ENCODE measurements around the gene MAN1A1.

MAN1A1 gene

GRCh38 chr6:119192200-119192599 is 157.4 kb downstream of the MAN1A1 start:
- no peak overlapping the region for H3K4me2 ChIP-seq (ENCODE audit: low read depth, low read length, poor library complexity, severe bottlenecking)
- H3K4me3 ChIP-seq (ENCODE audit: low read length, poor library complexity, severe bottlenecking), result no peak overlapping the region
- no peaks in the 10 kb centered on the region for H3K9me2 ChIP-seq (replicated peaks; ENCODE audit: low read depth, low read length)
- no peaks in the 10 kb centered on the region for H4K20me1 ChIP-seq (ENCODE audit: insufficient read depth, low read length, poor library complexity, severe bottlenecking)
- no peak overlapping the region for H3K9ac ChIP-seq (ENCODE audit: low read depth, low read length, poor library complexity, severe bottlenecking)
- peaks cover 13% of the 10 kb centered on the region; the same call in 1 of the 2 replicates for H3K36me3 ChIP-seq (ENCODE audit: insufficient read depth, low read length)
- no peaks in the 10 kb centered on the region for H3F3A ChIP-seq (ENCODE audit: low read depth)
- no peaks in the 10 kb centered on the region for H3K9me3 ChIP-seq (ENCODE audit: insufficient read depth, low read depth, low read length)
- no peak for TF ChIP-seq EZH2phosphoT487 (IDR thresholded peaks at IDR 0.05; ENCODE audit: borderline replicate concordance)
- TF ChIP-seq CTCF (conservative IDR thresholded peaks at IDR 0.05; ENCODE audit: low read length), result no peak
- H3K79me2 ChIP-seq (ENCODE audit: insufficient read depth, low read length), result no peaks in the 10 kb centered on the region
- H3K4me1 ChIP-seq (ENCODE audit: insufficient read depth, low read length, poor library complexity, severe bottlenecking), result peaks cover 38% of the 10 kb centered on the region
- no peak overlapping the region for H2AFZ ChIP-seq (ENCODE audit: low read length)
- H3K27me3 ChIP-seq (ENCODE audit: insufficient read depth, low read length, poor library complexity, severe bottlenecking), result no peaks in the 10 kb centered on the region

DNA sequence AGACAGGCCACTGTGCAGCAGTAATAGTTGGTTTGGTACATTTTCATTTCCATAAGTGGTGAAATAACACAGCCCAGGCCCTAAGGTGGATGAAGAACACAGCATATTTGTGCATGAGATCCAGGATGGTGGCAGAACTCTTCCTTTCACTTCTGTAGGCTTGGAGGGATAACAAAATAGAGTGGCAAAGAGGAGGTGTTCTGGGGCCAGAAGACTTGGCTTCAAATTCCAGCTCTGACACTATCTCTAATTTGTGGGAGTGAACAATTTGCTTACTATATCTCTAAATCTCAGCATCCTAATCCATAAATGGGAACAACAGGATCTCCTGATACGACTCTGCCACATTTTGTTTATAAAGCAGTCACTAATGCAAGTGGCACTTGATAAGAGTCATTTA is 159.4 kb downstream of the MAN1A1 start:
- no peaks in the 10 kb centered on the region for H4K20me1 ChIP-seq (ENCODE audit: insufficient read depth, low read length, poor library complexity, severe bottlenecking)
- peaks cover 13% of the 10 kb centered on the region; the same call in 1 of the 2 replicates for H3K36me3 ChIP-seq (ENCODE audit: insufficient read depth, low read length)
- H3K4me1 ChIP-seq (ENCODE audit: insufficient read depth, low read length, poor library complexity, severe bottlenecking), result peaks cover 28% of the 10 kb centered on the region
- TF ChIP-seq CTCF (conservative IDR thresholded peaks at IDR 0.05; ENCODE audit: low read length), result no peak
- no peak for TF ChIP-seq EZH2phosphoT487 (IDR thresholded peaks at IDR 0.05; ENCODE audit: borderline replicate concordance)
- no peak overlapping the region for H3K4me3 ChIP-seq (ENCODE audit: low read length, poor library complexity, severe bottlenecking)
- no peaks in the 10 kb centered on the region for H3K9me3 ChIP-seq (ENCODE audit: insufficient read depth, low read depth, low read length)
- H3K79me2 ChIP-seq (ENCODE audit: insufficient read depth, low read length), result no peaks in the 10 kb centered on the region
- no peak overlapping the region for H3K4me2 ChIP-seq (ENCODE audit: low read depth, low read length, poor library complexity, severe bottlenecking)
- H2AFZ ChIP-seq (ENCODE audit: low read length), result no peak overlapping the region
- no peak overlapping the region for H3K9ac ChIP-seq (ENCODE audit: low read depth, low read length, poor library complexity, severe bottlenecking)
- H3K9me2 ChIP-seq (replicated peaks; ENCODE audit: low read depth, low read length), result no peaks in the 10 kb centered on the region
- H3F3A ChIP-seq (ENCODE audit: low read depth), result no peaks in the 10 kb centered on the region
- no peaks in the 10 kb centered on the region for H3K27me3 ChIP-seq (ENCODE audit: insufficient read depth, low read length, poor library complexity, severe bottlenecking)

DNA sequence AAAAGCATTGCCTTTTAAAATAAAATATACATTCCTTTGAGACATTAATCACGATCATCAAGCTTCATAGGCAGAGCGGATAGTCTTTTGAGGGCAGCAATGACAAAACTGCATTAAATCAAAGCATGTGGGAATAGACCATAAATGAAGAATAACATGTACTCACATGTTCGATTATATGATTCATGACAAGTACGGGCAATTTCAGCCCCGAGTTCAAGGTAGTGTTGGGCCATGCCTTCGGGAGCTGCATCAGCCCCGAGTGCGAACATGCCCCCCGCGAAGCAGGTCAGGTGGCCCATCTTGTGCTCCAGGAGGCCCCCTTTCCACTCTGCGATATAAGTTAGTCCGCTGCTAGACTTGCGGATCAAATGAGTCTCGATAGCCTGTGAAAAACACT is 160.1 kb downstream of the MAN1A1 start:
- Histone ChIP-seq H3K4me1 (ENCODE audit: insufficient read depth, low read length, poor library complexity, severe bottlenecking) (peaks cover 30% of the 10 kb centered on the region), H3K79me2 (ENCODE audit: insufficient read depth, low read length) (no peaks in the 10 kb centered on the region), H4K20me1 (ENCODE audit: insufficient read depth, low read length, poor library complexity, severe bottlenecking) (no peaks in the 10 kb centered on the region), H3K36me3 (ENCODE audit: insufficient read depth, low read length) (peaks cover 13% of the 10 kb centered on the region; the same call in 1 of the 2 replicates), H3K9me3 (ENCODE audit: insufficient read depth, low read depth, low read length) (no peaks in the 10 kb centered on the region), H3K9me2 (replicated peaks; ENCODE audit: low read depth, low read length) (no peaks in the 10 kb centered on the region), H2AFZ (ENCODE audit: low read length) (no peak overlapping the region), H3K4me3 (ENCODE audit: low read length, poor library complexity, severe bottlenecking) (no peak overlapping the region), H3F3A (ENCODE audit: low read depth) (no peaks in the 10 kb centered on the region), H3K4me2 (ENCODE audit: low read depth, low read length, poor library complexity, severe bottlenecking) (no peak overlapping the region), H3K27me3 (ENCODE audit: insufficient read depth, low read length, poor library complexity, severe bottlenecking) (no peaks in the 10 kb centered on the region), H3K9ac (ENCODE audit: low read depth, low read length, poor library complexity, severe bottlenecking) (no peak overlapping the region)
- no peak for TF ChIP-seq CTCF (conservative IDR thresholded peaks at IDR 0.05; ENCODE audit: low read length)
- TF ChIP-seq EZH2phosphoT487 (IDR thresholded peaks at IDR 0.05; ENCODE audit: borderline replicate concordance), result no peak

Measured in Loucy (cell line).